Urinary bladder (tissue), 4 donors: ENCODE results near the gene TMC5. TPM values are rescaled to one million over a fixed set of nuclear protein-coding genes. Genes with fewer than 3 reads are reported as not detected.
"Not testable (repeated sequence)": the region's sequence is repeated elsewhere in the genome, so short reads cannot be mapped to it uniquely, and the experiment has no call there.

Experiments
- DNase-seq: peaks from one replicate; pipeline ENCODE4 v3.0.0-alpha.2; 2015; ENCODE audit errors: extremely low spot score
- H3K27ac ChIP-seq: one replicate; pipeline ENCODE4 v1.5.1; 2013; ENCODE audit warnings: low read depth, mild to moderate bottlenecking, moderate library complexity
- H3K36me3 ChIP-seq: one replicate; pipeline ENCODE4 v1.6.1; 2013; ENCODE audit warnings: mild to moderate bottlenecking, moderate library complexity; ENCODE audit not compliant: insufficient read depth
- H3K4me1 ChIP-seq: one replicate; pipeline ENCODE4 v1.6.1; 2013; ENCODE audit warnings: mild to moderate bottlenecking, moderate library complexity; ENCODE audit not compliant: insufficient read depth
- H3K4me3 ChIP-seq: one replicate; pipeline ENCODE4 v1.5.1; 2013; ENCODE audit warnings: low read depth, low read length
- WGBS: extraction: QIAGEN DNeasy Blood & Tissue Kit; methylation state at CpG from one replicate; pipeline ENCODE4 v1.1.7; 2013; 5-methylcytosine and 5-hydroxymethylcytosine counted together
- polyA plus RNA-seq: library from polyadenylated mRNA; stranded (reverse); fragments of 200-250 nt; gene quantifications from one replicate; pipeline ENCODE4 v1.2.3, GENCODE V29; 2013
- total RNA-seq: library from RNA; depleted of rRNA; stranded (reverse); fragments of >200 nt; gene quantifications from one replicate; pipeline ENCODE4 v1.2.3, GENCODE V29; 2014
- donor health status: healthy with polysubstance abuse.
- donor health status: healthy.

TMC5 gene, protein sequence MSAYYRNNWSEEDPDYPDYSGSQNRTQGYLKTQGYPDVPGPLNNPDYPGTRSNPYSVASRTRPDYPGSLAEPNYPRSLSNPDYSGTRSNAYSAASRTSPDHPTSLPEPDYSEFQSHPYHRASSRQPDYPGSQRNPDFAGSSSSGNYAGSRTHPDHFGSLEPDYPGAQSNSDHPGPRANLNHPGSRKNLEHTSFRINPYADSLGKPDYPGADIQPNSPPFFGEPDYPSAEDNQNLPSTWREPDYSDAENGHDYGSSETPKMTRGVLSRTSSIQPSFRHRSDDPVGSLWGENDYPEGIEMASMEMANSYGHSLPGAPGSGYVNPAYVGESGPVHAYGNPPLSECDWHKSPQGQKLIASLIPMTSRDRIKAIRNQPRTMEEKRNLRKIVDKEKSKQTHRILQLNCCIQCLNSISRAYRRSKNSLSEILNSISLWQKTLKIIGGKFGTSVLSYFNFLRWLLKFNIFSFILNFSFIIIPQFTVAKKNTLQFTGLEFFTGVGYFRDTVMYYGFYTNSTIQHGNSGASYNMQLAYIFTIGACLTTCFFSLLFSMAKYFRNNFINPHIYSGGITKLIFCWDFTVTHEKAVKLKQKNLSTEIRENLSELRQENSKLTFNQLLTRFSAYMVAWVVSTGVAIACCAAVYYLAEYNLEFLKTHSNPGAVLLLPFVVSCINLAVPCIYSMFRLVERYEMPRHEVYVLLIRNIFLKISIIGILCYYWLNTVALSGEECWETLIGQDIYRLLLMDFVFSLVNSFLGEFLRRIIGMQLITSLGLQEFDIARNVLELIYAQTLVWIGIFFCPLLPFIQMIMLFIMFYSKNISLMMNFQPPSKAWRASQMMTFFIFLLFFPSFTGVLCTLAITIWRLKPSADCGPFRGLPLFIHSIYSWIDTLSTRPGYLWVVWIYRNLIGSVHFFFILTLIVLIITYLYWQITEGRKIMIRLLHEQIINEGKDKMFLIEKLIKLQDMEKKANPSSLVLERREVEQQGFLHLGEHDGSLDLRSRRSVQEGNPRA
- total RNA-seq (0.32 TPM), polyA plus RNA-seq (0.05 TPM)

GRCh38 chr16:19417640-19418039 is at the start of gene TMC5:
TMC5 (plus strand) TSS chr16:19417883; CDS start chr16:19440039, 22,156 bp downstream.
- Histone ChIP-seq H3K27ac (no peak within 1 kb of the TSS), H3K4me3 (no peak within 1 kb of the TSS), H3K4me1 (no peaks in the 10 kb centered on the region), H3K36me3 (no peaks in the 10 kb centered on the region)
- 41% methylated on average over 12 of the region's 12 CpGs for WGBS
- DNase-seq: no peak

- not testable (repeated sequence) for H3K36me3 ChIP-seq, H3K4me3 ChIP-seq, DNase-seq, H3K27ac ChIP-seq, H3K4me1 ChIP-seq
- 79% methylated on average over 7 of the region's 7 CpGs for WGBS
These were observed 45.1 kb upstream of the TMC5 start for GRCh38 chr16:19372541-19372940.

- Histone ChIP-seq H3K4me1 (no peaks in the 10 kb centered on the region), H3K4me3 (no peak overlapping the region), H3K27ac (no peak overlapping the region), H3K36me3 (no peaks in the 10 kb centered on the region)
- DNase-seq: no peak
- WGBS: 92% methylated on average over 3 of the region's 3 CpGs
These were observed 43.3 kb upstream of the TMC5 start for GRCh38 chr16:19374402-19374801.

DNA sequence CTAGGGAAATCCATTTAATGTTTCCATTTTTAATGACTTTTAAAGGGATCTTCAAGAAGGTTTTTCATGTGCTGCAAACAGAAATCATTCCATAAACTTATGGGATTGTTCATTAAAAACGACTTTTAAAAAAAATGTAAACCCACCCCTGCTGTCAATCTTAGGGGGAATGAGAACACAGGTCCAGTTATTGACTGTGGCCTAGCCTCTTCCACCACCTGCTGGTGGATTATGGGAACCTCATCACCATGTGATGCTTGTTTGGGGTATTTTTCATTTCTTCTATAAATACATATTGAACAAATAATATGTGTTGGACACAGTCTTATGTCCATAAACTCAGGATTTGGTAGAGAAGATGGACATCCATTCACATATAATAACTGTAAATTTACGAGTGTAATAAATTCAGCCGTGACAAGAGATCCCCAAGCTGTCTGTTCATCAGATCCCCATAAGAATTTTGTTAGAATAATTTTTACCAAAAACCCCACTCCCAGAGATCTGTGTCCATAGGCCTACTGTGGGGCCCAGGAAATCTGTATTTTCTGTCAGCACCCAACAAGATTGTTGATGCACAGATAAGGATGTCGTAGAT is 42.0 kb upstream of the TMC5 start:
- DNase-seq: no peak

GRCh38 chr16:19377864-19378263 is 39.8 kb upstream of the TMC5 start:
- H3K36me3 ChIP-seq: no peaks in the 10 kb centered on the region
- no peak for DNase-seq
- no peaks in the 10 kb centered on the region for H3K4me1 ChIP-seq
- H3K4me3 ChIP-seq: no peak overlapping the region
- WGBS: 59% methylated on average over 3 of the region's 3 CpGs
- no peak overlapping the region for H3K27ac ChIP-seq

More for the DNA sequence above, 42.0 kb upstream of the TMC5 start:
- no peak overlapping the region for H3K4me3 ChIP-seq
- WGBS: 26% methylated on average over 4 of the region's 4 CpGs
- H3K27ac ChIP-seq: no peak overlapping the region
- H3K4me1 ChIP-seq: no peaks in the 10 kb centered on the region
- H3K36me3 ChIP-seq: no peaks in the 10 kb centered on the region

- Histone ChIP-seq H3K27ac (no peak overlapping the region), H3K4me3 (no peak overlapping the region), H3K36me3 (no peaks in the 10 kb centered on the region), H3K4me1 (no peaks in the 10 kb centered on the region)
- DNase-seq: no peak
- 41% methylated on average over 3 of the region's 3 CpGs for WGBS
These were observed 39.2 kb upstream of the TMC5 start for GRCh38 chr16:19378511-19378910.

GRCh38 chr16:19379838-19380237 is 37.8 kb upstream of the TMC5 start:
- no peak overlapping the region for H3K4me3 ChIP-seq
- H3K36me3 ChIP-seq: no peaks in the 10 kb centered on the region
- WGBS: 33% methylated on average over 2 of the region's 2 CpGs
- no peak overlapping the region for H3K27ac ChIP-seq
- no peak for DNase-seq
- H3K4me1 ChIP-seq: no peaks in the 10 kb centered on the region

DNA sequence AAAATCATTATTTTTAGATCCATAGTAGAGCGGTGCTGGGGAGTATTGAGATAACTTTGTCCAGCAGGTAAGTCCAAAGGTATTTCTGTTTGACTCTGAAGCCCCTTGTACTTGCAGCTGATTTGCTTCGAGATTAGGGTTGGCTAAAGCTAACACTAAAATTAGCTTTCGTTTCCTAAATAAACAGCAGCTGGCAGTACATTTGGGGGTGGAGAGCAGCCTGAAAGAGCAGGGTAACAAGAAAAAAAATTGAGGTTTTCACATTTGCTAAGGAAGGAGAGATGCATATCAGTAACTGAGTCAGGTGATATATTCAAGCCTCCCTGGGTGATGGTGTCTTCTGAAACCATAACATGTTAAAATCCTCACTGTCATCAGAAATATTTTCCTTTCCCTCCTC is 37.4 kb upstream of the TMC5 start:
- Histone ChIP-seq H3K36me3 (no peaks in the 10 kb centered on the region), H3K4me3 (no peak overlapping the region), H3K4me1 (no peaks in the 10 kb centered on the region), H3K27ac (no peak overlapping the region)
- 26% methylated on average over 3 of the region's 3 CpGs for WGBS
- DNase-seq: no peak

DNA sequence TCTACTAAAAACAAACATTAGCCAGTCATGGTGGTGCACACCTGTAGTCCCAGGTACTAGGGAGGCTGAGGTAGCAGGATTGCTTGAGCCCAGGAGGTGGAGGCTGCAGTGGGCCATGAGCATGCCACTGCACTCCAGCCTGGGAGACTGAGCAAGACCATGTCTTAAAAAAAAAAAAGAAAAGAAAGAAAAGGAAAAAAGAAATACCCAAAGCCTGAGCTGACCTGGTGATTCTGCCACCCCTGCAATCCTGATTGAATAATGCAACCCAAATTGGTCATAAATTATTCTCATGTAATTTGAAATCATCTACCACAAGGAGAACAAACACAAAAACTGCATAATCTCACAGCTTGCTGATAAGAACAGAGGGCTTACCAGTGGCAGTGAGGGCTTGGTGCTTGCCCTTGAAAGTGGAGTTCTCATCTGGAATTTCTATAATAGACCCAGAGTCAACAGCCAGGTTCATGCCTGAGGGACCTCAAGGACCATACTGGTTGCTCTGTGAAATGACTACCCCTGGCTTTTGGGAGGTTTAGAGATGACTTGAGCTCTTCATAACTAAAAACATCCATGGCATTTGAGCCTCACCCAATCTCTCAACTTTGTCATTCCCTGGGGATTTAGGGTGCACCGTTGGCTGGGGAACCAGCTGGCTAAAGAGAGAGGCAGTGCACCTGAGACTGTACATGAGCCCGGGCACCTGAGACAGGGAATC is 35.4 kb upstream of the TMC5 start:
- H3K4me1 ChIP-seq: no peaks in the 10 kb centered on the region
- H3K4me3 ChIP-seq: no peak overlapping the region
- 53% methylated on average over 2 of the region's 2 CpGs for WGBS
- DNase-seq: no peak
- no peak overlapping the region for H3K27ac ChIP-seq
- no peaks in the 10 kb centered on the region for H3K36me3 ChIP-seq

GRCh38 chr16:19382887-19383816 is 34.5 kb upstream of the TMC5 start:
- H3K27ac ChIP-seq: no peak overlapping the region
- 50% methylated on average over 20 of the region's 20 CpGs for WGBS
- H3K4me1 ChIP-seq: no peaks in the 10 kb centered on the region
- no peak overlapping the region for H3K4me3 ChIP-seq
- H3K36me3 ChIP-seq: no peaks in the 10 kb centered on the region
- no peak for DNase-seq

GRCh38 chr16:19384656-19385055 is 33.0 kb upstream of the TMC5 start:
- DNase-seq: no peak
- Histone ChIP-seq H3K27ac (no peak overlapping the region), H3K4me3 (no peak overlapping the region), H3K36me3 (no peaks in the 10 kb centered on the region), H3K4me1 (no peaks in the 10 kb centered on the region)
- 27% methylated on average over 2 of the region's 2 CpGs for WGBS

DNA sequence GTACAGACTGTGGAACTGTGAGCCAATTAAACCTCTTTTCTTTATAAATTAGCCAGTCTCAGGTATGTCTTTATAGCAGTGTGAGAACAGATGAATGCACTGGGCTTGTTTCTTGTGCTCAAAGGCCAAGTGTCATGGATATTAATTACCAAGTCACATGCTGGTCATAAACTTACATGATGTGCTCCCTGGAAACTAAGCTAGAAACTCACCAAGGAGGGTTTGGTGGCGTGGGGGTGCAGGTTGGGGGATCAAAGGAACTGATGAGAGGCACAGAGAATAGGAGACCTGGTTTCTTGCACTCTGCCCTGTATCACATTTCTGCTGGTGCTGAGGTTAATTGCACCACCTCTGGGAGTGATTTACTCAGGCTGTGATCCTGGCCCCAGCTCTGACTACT is 31.2 kb upstream of the TMC5 start:
- Histone ChIP-seq H3K27ac (no peak overlapping the region), H3K4me3 (no peak overlapping the region), H3K36me3 (no peaks in the 10 kb centered on the region), H3K4me1 (no peaks in the 10 kb centered on the region)
- WGBS: 68% methylated on average over 1 of the region's 1 CpG
- no peak for DNase-seq
